ENCODE data around the gene WDR47. TPM values are rescaled to one million over a fixed set of nuclear protein-coding genes. Genes with fewer than 3 reads are reported as not detected.

The WDR47 gene
- total RNA-seq, 1 experiment from 2014 or later = 6.8 TPM

- no peak for TF ChIP-seq CTCF (IDR thresholded peaks at IDR 0.05; ENCODE audit: unreplicated experiment)
- CTCF ChIA-PET = interaction anchor here (0.7 kb wide), 1 partner anchor 120 kb away, joined by 8 read pairs; no protein-coding TSS in a partner anchor
- H3K9me3 Mint-ChIP-seq (ENCODE audit: low read depth, unreplicated experiment) = no peaks in the 10 kb centered on the region
- intact Hi-C loops (cut with micrococcal nuclease; ENCODE audit: unreplicated experiment) = no loop called here
- H3K27ac Mint-ChIP-seq (ENCODE audit: unreplicated experiment) = peak within 1 kb of the TSS; percentile 99
- BruUV-seq (replicated peaks) = TSS peak; percentile 100
- H3K27me3 Mint-ChIP-seq (ENCODE audit: unreplicated experiment) = no peaks in the 10 kb centered on the region
- H3K4me3 Mint-ChIP-seq (ENCODE audit: low read depth, unreplicated experiment) = peak within 1 kb of the TSS; percentile 95
- H3K4me1 Mint-ChIP-seq (ENCODE audit: low read depth, unreplicated experiment) = no peaks in the 10 kb centered on the region
- DNase-seq = peak; percentile 88
- H3K36me3 Mint-ChIP-seq (ENCODE audit: insufficient read depth, unreplicated experiment) = peaks cover 13% of the 10 kb centered on the region
These were observed 33.9 kb upstream of the WDR47 start, which contains the start of gene TAF13 for GRCh38 chr1:109075531-109076490. Gene TAF13 (minus strand): TSS chr1:109076003. CDS start chr1:109075947, 56 bp downstream.

- Mint-ChIP-seq H3K36me3 (ENCODE audit: insufficient read depth, unreplicated experiment) (peaks cover 5% of the 10 kb centered on the region), H3K9me3 (ENCODE audit: low read depth, unreplicated experiment) (no peaks in the 10 kb centered on the region), H3K4me3 (ENCODE audit: low read depth, unreplicated experiment) (no peak overlapping the region), H3K4me1 (ENCODE audit: low read depth, unreplicated experiment) (no peaks in the 10 kb centered on the region), H3K27me3 (ENCODE audit: unreplicated experiment) (no peaks in the 10 kb centered on the region), H3K27ac (ENCODE audit: unreplicated experiment) (no peak overlapping the region)
- DNase-seq = no peak
- no TSS peak for BruUV-seq (replicated peaks)
- intact Hi-C loops (cut with micrococcal nuclease; ENCODE audit: unreplicated experiment) = no loop called here
- CTCF ChIA-PET = no interaction called here
- no peak for TF ChIP-seq CTCF (IDR thresholded peaks at IDR 0.05; ENCODE audit: unreplicated experiment)
These were observed 27.4 kb upstream of the WDR47 start for GRCh38 chr1:109069294-109069693.

- Mint-ChIP-seq H3K4me3 (ENCODE audit: low read depth, unreplicated experiment) (no peak overlapping the region), H3K27ac (ENCODE audit: unreplicated experiment) (no peak overlapping the region), H3K9me3 (ENCODE audit: low read depth, unreplicated experiment) (no peaks in the 10 kb centered on the region), H3K4me1 (ENCODE audit: low read depth, unreplicated experiment) (no peaks in the 10 kb centered on the region), H3K36me3 (ENCODE audit: insufficient read depth, unreplicated experiment) (peaks cover 5% of the 10 kb centered on the region), H3K27me3 (ENCODE audit: unreplicated experiment) (no peaks in the 10 kb centered on the region)
- CTCF ChIA-PET = no interaction called here
- TF ChIP-seq CTCF (IDR thresholded peaks at IDR 0.05; ENCODE audit: unreplicated experiment) = no peak
- DNase-seq = no peak
- BruUV-seq (replicated peaks) = no TSS peak
- intact Hi-C loops (cut with micrococcal nuclease; ENCODE audit: unreplicated experiment) = no loop called here
These were observed 26.0 kb upstream of the WDR47 start for GRCh38 chr1:109067883-109068282.

- H3K36me3 Mint-ChIP-seq (ENCODE audit: insufficient read depth, unreplicated experiment) = peaks cover 5% of the 10 kb centered on the region
- no peak overlapping the region for H3K27ac Mint-ChIP-seq (ENCODE audit: unreplicated experiment)
- H3K9me3 Mint-ChIP-seq (ENCODE audit: low read depth, unreplicated experiment) = no peaks in the 10 kb centered on the region
- no peaks in the 10 kb centered on the region for H3K4me1 Mint-ChIP-seq (ENCODE audit: low read depth, unreplicated experiment)
- intact Hi-C loops (cut with micrococcal nuclease; ENCODE audit: unreplicated experiment) = no loop called here
- CTCF ChIA-PET = interaction anchor here (0.7 kb wide), 1 partner anchor 127 kb away, joined by 5 read pairs; no protein-coding TSS in a partner anchor
- no peak for TF ChIP-seq CTCF (IDR thresholded peaks at IDR 0.05; ENCODE audit: unreplicated experiment)
- no peak overlapping the region for H3K4me3 Mint-ChIP-seq (ENCODE audit: low read depth, unreplicated experiment)
- no peaks in the 10 kb centered on the region for H3K27me3 Mint-ChIP-seq (ENCODE audit: unreplicated experiment)
- DNase-seq = no peak
- no TSS peak for BruUV-seq (replicated peaks)
These were observed 23.2 kb upstream of the WDR47 start for GRCh38 chr1:109065137-109065536.
